ENCODE results near the gene BRD9.

BRD9 gene

DNA sequence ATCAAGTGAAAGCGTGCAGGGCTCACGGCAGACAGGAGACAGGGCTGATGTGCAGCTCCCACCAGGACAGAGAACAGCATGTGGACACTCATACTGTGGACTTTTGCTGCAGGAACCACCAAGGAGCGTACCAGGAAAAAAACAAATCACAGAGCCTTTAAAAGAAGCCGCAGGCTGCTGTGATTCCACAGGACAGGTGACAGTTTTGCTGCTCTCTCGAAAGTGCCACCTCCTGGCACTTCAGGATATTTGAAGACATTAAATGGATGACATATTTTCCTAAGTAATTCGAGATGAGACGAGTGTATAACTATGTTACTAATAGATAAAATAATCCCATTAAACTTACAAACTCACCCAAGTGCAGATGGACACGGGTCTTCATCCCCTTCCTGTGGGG is 71.1 kb downstream of the BRD9 start:
- no peak overlapping the region for H3K4me3 ChIP-seq (replicated peaks; ENCODE audit: low read depth, low read length)

DNA sequence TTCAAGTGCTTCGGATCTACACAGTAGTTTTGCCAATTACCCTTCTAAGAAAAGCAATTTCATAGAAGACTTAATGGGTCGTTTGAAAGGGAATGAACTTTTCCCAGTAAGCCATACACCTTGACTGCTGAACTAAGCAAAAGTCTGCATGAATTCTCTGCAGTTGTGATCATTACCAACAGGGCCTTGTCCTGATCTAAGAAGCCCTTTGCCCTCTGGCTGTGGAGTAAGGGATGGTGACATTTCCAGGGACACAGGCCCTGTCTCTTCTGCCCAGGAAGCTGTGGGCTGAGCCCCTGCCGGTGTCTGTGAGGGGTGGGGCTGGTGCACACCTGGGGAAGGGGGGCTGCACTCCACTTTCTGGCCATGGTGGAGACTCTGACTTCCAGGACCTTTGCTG is 72.4 kb downstream of the BRD9 start:
- no peak for DNase-seq (ENCODE audit: low read depth)
- TF ChIP-seq, protein P1, sequence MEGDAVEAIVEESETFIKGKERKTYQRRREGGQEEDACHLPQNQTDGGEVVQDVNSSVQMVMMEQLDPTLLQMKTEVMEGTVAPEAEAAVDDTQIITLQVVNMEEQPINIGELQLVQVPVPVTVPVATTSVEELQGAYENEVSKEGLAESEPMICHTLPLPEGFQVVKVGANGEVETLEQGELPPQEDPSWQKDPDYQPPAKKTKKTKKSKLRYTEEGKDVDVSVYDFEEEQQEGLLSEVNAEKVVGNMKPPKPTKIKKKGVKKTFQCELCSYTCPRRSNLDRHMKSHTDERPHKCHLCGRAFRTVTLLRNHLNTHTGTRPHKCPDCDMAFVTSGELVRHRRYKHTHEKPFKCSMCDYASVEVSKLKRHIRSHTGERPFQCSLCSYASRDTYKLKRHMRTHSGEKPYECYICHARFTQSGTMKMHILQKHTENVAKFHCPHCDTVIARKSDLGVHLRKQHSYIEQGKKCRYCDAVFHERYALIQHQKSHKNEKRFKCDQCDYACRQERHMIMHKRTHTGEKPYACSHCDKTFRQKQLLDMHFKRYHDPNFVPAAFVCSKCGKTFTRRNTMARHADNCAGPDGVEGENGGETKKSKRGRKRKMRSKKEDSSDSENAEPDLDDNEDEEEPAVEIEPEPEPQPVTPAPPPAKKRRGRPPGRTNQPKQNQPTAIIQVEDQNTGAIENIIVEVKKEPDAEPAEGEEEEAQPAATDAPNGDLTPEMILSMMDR (IDR thresholded peaks at IDR 0.05; ENCODE audit: low read length, missing control alignments): no peak
- H3K4me3 ChIP-seq (replicated peaks; ENCODE audit: low read depth, low read length): no peak overlapping the region

More for the DNA sequence above, 71.1 kb downstream of the BRD9 start:
- DNase-seq (ENCODE audit: low read depth): no peak
- TF ChIP-seq, protein P1 (IDR thresholded peaks at IDR 0.05; ENCODE audit: low read length, missing control alignments): no peak

DNA sequence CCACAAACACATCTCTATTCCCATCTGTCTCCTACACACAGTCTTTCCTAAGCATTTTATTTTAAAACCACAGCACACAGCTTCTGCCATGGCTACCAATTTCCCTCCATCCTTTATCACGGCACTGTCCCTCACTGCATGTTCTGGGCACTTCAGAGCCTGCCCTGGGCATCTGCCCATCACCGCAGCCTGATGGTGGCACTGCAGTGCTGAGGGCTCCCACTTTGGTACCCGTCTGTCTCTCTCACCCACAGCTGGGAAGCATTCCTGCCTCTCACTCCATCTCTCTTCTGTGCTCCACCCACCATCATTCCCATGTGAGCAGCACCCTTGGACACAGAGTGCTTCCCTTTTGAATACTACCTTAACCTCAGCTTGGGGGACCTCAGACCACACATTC is 73.5 kb downstream of the BRD9 start:
- no peak for DNase-seq (ENCODE audit: low read depth)
- TF ChIP-seq, protein P1 (IDR thresholded peaks at IDR 0.05; ENCODE audit: low read length, missing control alignments): no peak
- H3K4me3 ChIP-seq (replicated peaks; ENCODE audit: low read depth, low read length): no peak overlapping the region

DNA sequence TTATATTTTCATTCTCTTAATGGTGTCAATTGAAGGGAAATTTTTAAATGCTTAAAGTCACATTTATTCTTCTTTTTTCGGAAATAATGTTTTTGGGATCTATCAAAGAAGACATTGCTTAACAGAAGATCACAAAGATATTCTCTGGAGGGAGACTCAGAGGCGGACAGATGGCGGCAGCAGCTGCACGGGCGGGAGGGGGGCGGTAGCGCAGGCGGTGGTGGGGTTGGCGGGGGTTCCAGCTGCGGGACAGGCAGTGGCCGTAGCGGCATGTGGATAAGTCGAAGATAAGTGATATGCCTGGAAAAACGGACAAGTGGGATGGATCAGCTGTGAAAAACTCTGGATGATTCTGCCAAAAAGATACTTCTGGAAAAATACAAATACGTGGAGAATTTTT is 76.4 kb downstream of the BRD9 start:
- DNase-seq (ENCODE audit: low read depth): no peak
- no peak overlapping the region for H3K4me3 ChIP-seq (replicated peaks; ENCODE audit: low read depth, low read length)
- TF ChIP-seq, protein P1 (IDR thresholded peaks at IDR 0.05; ENCODE audit: low read length, missing control alignments): no peak

DNA sequence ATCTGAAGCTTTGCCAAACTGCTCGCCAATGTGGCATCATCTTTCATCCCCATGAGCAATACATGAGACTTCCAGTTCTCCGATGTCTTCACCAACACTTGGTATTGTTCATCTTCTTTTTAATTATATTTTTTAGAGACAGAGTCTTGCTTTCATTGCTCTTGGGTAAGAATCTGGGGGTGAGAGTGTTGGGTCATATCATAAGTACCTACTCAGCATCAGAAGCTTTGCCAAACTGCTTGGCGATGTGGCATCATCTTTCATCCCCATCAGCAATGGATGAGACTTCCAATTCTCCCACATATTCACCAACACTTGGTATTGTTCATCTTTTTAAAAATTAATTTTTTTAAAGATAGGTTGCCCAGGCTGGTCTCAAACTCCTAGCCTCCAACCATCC is 77.2 kb downstream of the BRD9 start:
- TF ChIP-seq, protein P1 (IDR thresholded peaks at IDR 0.05; ENCODE audit: low read length, missing control alignments): no peak
- H3K4me3 ChIP-seq (replicated peaks; ENCODE audit: low read depth, low read length): no peak overlapping the region
- no peak for DNase-seq (ENCODE audit: low read depth)

All from fibroblast of pulmonary artery (primary cell).